ENCODE results near the gene DDR1. TPM values are rescaled to one million over a fixed set of nuclear protein-coding genes. Genes with fewer than 3 reads are reported as not detected.

Gene DDR1
- 12.1 and 46.8 TPM in 2 replicates for total RNA-seq

GRCh38 chr6:30883685-30884520 lies at the start of gene DDR1:
DDR1 (plus strand) TSS chr6:30884519; CDS start chr6:30888730, 4,211 bp downstream.

DNA sequence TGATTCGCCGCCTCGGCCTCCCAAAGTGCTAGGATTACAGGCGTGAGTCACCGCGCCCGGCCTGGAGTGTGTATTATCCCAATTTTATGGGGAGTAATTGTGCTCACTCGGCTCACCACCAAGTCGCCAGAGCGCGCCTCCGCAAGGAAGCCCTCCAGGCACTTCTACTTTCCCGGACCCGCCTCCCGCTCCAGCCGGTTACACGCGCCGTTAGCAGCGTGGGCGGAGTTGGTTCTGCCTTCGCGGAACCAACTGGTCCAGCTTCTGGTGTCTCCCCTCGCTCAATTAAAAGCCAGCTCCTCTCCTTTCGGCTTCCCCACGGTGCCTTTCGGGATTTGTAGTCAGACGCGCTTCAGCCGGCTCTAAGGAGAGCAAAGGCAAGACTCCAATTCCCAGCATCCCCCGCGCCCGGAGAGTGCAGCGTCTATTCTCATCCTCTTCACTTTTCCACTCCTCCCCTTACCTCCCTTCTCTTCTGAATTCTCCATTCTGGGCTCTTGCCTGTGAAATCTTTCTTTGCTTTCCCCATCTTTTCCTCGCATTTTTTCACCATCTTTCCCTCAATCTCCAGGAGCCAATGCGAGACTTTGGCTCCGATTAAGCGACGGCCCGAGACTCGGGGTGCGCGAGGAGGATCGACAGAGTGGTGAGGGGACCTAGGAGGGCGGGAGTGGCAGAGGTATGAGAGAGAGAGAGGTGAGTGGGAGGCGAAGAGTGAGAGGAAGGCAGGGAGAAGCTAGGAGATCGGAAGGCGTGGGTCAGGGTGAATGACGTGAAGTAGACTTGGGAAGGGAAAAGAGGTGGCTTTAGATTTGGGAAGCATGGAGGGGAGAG lies 23.7 kb downstream of the DDR1 start, which contains the start of gene GTF2H4:
TSS of gene GTF2H4 (plus strand) at position 450 of the 834 bp plus-strand sequence.

GRCh38 chr6:30914076-30914853 lies 29.9 kb downstream of the DDR1 start, which contains the start of gene VARS2:
VARS2 (plus strand) TSS chr6:30914238; CDS start chr6:30914837, 599 bp downstream.

DNA sequence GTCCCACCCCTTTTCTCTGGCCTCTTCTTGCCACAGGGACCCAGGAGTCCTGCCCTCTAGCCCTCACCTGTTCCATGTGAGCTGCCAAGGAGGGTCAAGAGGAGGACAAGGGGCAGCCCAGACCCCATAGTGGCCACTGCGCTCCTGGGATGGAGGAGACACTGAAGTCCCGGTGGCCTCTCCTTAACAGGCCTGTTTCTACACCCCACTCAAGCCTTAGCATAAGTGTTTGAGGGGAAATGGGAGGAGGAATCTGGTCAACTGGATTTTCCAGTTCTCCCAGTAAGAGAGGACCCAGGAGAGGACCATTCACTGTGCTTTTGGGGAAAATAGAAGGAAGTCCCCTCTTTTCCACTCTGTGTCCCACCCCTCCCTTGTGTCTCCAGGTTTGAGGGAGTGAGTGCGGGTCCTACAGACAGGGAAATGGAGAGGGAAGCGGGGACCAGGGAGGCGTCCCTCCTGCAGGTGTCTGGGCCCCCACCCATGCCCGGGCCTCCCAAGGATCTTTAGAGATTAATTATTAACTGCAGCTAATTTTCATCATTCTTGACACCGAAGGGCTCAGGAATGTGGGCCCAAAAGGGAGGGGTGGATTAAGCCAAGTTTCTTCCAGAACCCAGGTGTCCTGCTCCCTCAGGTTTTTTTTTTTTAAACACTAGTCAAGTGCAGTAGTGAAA lies 47.8 kb downstream of the DDR1 start, which contains the start of gene SFTA2:
TSS of gene SFTA2 (minus strand) at position 202 of the 677 bp plus-strand sequence. CDS start at position 128, 74 bp downstream.

DNA sequence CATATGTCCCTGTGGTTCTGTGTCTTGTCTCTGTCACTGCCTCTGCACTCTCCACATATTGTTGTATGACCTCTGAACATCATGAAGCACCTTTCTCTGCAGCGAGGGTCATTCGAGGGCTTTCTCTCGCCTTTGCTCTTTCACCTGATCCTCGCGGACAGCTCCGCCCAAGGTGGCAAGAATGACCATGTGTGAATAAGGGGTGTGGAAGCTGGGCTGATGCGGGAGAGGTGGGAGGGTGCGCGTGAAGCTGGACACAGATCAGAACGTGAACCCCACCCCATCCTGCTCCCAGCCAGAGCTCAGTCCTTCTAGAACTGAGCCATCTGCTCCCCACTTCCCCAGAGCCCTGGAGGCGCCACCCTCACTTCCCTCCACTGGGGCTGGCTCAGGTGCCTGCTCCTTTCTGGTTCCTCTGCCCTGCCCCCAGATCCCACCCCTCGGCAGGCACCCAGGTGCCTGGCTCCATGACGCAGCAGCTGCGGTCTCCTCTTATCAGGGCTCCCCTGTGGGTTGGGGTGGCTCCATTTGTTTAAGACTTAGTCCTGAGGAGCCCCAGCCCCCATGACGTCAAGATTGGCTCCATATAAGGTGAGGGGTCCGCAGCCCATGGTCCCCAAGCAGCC lies 56.2 kb downstream of the DDR1 start, which contains the start of gene MUCL3:
TSS of gene MUCL3 (plus strand) at position 613 of the 626 bp plus-strand sequence. CDS start 27 bp downstream, outside the sequence.

Other genes starting within 250 kb of the DDR1 start
- gene C6orf136, start 237.4 kb upstream of the DDR1 start, total RNA-seq = 8.8 and 22.8 TPM in 2 replicates
- 31.9 and 52.0 TPM in 2 replicates for gene DHX16, start 211.5 kb upstream of the DDR1 start, total RNA-seq
- 46.8 and 48.5 TPM in 2 replicates for gene PPP1R18, start 197.9 kb upstream of the DDR1 start, total RNA-seq
- gene NRM, start 193.5 kb upstream of the DDR1 start, total RNA-seq = 1.7 and 2.9 TPM in 2 replicates
- 4.8 and 10.9 TPM in 2 replicates for gene MDC1, start 167.2 kb upstream of the DDR1 start, total RNA-seq
- 338 and 856 TPM in 2 replicates for gene TUBB, start 164.2 kb upstream of the DDR1 start, total RNA-seq
- gene FLOT1, start 141.8 kb upstream of the DDR1 start, total RNA-seq = 71.3 and 146 TPM in 2 replicates
- gene IER3, start 140.0 kb upstream of the DDR1 start, total RNA-seq = 105 and 239 TPM in 2 replicates
- gene GTF2H4, start 23.7 kb downstream of the DDR1 start, total RNA-seq = 7.3 and 13.8 TPM in 2 replicates
- gene VARS2, start 29.7 kb downstream of the DDR1 start, total RNA-seq = 14.4 and 16.5 TPM in 2 replicates
- gene SFTA2, start 47.7 kb downstream of the DDR1 start, total RNA-seq = not detected in 2 replicates
- not detected in 2 replicates for gene MUCL3, start 56.5 kb downstream of the DDR1 start, total RNA-seq
- not detected in 2 replicates for gene MUC21, start 99.2 kb downstream of the DDR1 start, total RNA-seq
- gene MUC22, start 126.0 kb downstream of the DDR1 start, total RNA-seq = not detected in 2 replicates
- gene C6orf15, start 228.1 kb downstream of the DDR1 start, total RNA-seq = not detected in 2 replicates
- 0.19 and 1.7 TPM in 2 replicates for gene PSORS1C1, start 230.3 kb downstream of the DDR1 start, total RNA-seq
- gene CDSN, start 235.9 kb downstream of the DDR1 start, total RNA-seq = under 0.01 TPM in 1 of 2 replicates, not detected in the other